Naive thymus-derived CD8-positive, alpha-beta T cell (primary cell): ENCODE results near the gene BNIP5. TPM values are rescaled to one million over a fixed set of nuclear protein-coding genes. Genes with fewer than 3 reads are reported as not detected.

Source experiments
- ATAC-seq, 2 donors: fragments of 150-1000 bp; cut with Tn5 transposase in 1 of 2; sonication (Bioruptor Pico), chemical (Tn5 transposase) in 1 of 2; 1 replicate in 1 of 2; 2 replicates in 1 of 2; pipeline ENCODE4 v1.10.0; 2021; ENCODE audit warnings: mild to moderate bottlenecking in 2 of 2, moderate library complexity in 2 of 2
- POLR2A ChIA-PET: fragments of 350-600 bp; sonication (Branson Sonifier 250); formaldehyde crosslinking; loops from one replicate; lab custom pipeline; 2021; ENCODE audit warnings: antibody characterized with exemption; lab: Charles Lee
- DNase-seq, 10 donors: peaks; one replicate each; pipeline versions ENCODE4 v3.0.0 to v3.0.0-alpha.2; 2020 to 2022
- H3K27ac Mint-ChIP-seq, 10 donors: one replicate each; pipeline ENCODE4 v1.8.0; 2020 to 2022; ENCODE audit warnings: mild to moderate bottlenecking in 10 of 10, mixed read lengths in 10 of 10, moderate library complexity in 4 of 10, inconsistent platforms in 1 of 10
- H3K27me3 Mint-ChIP-seq, 5 donors: one replicate each; pipeline ENCODE4 v1.8.0; 2021 to 2022; ENCODE audit warnings: mixed read lengths in 5 of 5
- H3K36me3 Mint-ChIP-seq, 3 donors: one replicate each; pipeline ENCODE4 v1.8.0; 2020 to 2022; ENCODE audit warnings: mixed read lengths in 3 of 3, mild to moderate bottlenecking in 2 of 3, inconsistent platforms in 1 of 3
- H3K4me1 Mint-ChIP-seq, 4 donors: one replicate each; pipeline ENCODE4 v1.8.0; 2021 to 2022; ENCODE audit warnings: mixed read lengths in 4 of 4
- H3K4me3 Mint-ChIP-seq, 10 donors: one replicate each; pipeline ENCODE4 v1.8.0; 2020 to 2022; ENCODE audit warnings: mild to moderate bottlenecking in 10 of 10, mixed read lengths in 10 of 10, moderate library complexity in 6 of 10, inconsistent platforms in 1 of 10
- H3K9me3 Mint-ChIP-seq, 9 donors: one replicate each; pipeline ENCODE4 v1.8.0; 2020 to 2022; ENCODE audit warnings: mixed read lengths in 9 of 9, mild to moderate bottlenecking in 3 of 9, inconsistent platforms in 1 of 9, moderate library complexity in 1 of 9
- polyA plus RNA-seq, 3 donors: library from polyadenylated mRNA; unstranded; fragments of 300-500 nt; fragmentation: Illumina TruSeq; gene quantifications; one replicate each; pipeline ENCODE4 v1.2.3, GENCODE V29; 2021
- total RNA-seq, 8 experiments: library from RNA in 2 of 8; stranded (reverse) in 2 of 8; gene quantifications; one replicate each; pipeline ENCODE4 v1.2.3 and lab custom pipeline; 2021 to 2026

BNIP5 gene
- total and polyA plus RNA-seq, 5 experiments from 2014 or later: not detected

GRCh38 chr6:36273802-36274514, 62.7 kb downstream of the BNIP5 start:
- Mint-ChIP-seq H3K27ac (no peak overlapping the region), H3K36me3 (no peaks in the 10 kb centered on the region), H3K4me3 (no peak overlapping the region), H3K4me1 (no peaks in the 10 kb centered on the region), H3K27me3 (peaks cover 6 to 25% (median 16%) of the 10 kb centered on the region in 5 donors), H3K9me3 (no peaks in the 10 kb centered on the region)
- no peak for DNase-seq
- POLR2A ChIA-PET: no interaction called here
- no peak for ATAC-seq

GRCh38 chr6:36273067-36273466, 63.6 kb downstream of the BNIP5 start:
- peaks cover 4 to 19% (median 13%) of the 10 kb centered on the region in 5 donors for H3K27me3 Mint-ChIP-seq
- POLR2A ChIA-PET: no interaction called here
- H3K4me3 Mint-ChIP-seq: no peak overlapping the region
- peaks cover 0 to 2% (median 0%) of the 10 kb centered on the region in 4 donors for H3K4me1 Mint-ChIP-seq
- H3K9me3 Mint-ChIP-seq: peaks cover 0 to under 1% (median 0%) of the 10 kb centered on the region in 9 donors
- no peak for ATAC-seq
- H3K27ac Mint-ChIP-seq: no peak overlapping the region
- no peak for DNase-seq
- H3K36me3 Mint-ChIP-seq: no peaks in the 10 kb centered on the region

GRCh38 chr6:36272234-36272633, 64.5 kb downstream of the BNIP5 start:
- ATAC-seq (no peak), DNase-seq (no peak)
- peaks cover 4 to 20% (median 13%) of the 10 kb centered on the region in 5 donors for H3K27me3 Mint-ChIP-seq
- peaks cover 0 to 5% (median 0%) of the 10 kb centered on the region in 9 donors for H3K9me3 Mint-ChIP-seq
- no peak overlapping the region for H3K27ac Mint-ChIP-seq
- H3K4me3 Mint-ChIP-seq: no peak overlapping the region
- H3K4me1 Mint-ChIP-seq: peaks cover 0 to 2% (median 0%) of the 10 kb centered on the region in 4 donors
- no peaks in the 10 kb centered on the region for H3K36me3 Mint-ChIP-seq
- POLR2A ChIA-PET: no interaction called here

DNA sequence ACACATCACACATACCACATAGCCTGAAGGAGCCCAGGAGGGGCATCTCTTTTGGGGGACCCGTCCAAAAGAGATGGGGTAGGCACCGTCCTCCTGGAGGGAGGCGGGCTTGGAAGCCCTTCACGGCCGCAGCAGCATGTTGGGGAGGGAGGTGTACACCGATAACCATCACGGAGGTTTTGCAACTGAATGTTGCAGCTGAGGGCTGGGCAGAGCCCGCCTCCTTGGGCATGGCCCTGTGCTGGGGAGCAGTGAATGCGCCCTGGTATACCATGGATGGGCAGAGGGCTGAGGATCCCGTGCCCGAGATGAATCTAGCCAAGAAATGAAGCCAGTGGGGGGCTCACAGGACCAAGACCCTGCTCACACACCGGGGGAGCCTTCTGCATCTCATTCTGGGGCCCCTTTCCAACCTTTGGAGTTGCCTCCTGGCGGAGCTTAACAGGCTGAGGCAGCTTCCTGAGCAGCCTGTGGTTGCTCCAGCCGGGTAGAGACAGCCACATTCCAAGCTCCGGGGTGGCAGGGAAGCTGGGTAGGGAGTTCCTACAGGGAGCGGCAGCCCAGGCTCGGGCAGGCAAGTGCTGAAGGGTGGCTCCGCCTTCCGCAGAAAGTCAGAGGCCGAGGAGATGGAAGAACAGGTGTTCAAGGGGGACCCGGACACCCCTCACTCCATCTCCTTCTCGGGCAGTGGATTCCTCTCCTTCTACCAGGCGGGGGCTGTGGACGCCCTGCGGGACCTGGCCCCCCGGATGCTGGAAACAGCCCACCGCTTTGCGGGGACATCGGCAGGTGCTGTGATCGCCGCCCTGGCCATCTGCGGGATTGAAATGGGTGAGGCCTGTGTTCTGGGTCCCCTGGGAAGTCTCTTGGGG, 66.6 kb downstream of the BNIP5 start, which contains the start of gene PNPLA1:
TSS of gene PNPLA1 (plus strand) at position 227 of the 872 bp plus-strand sequence. CDS start at position 627, 400 bp downstream.
- Mint-ChIP-seq H3K9me3 (peaks cover 0 to 10% (median 2%) of the 10 kb centered on the region in 9 donors), H3K27ac (no peak within 1 kb of the TSS)
- POLR2A ChIA-PET: no interaction called here

GRCh38 chr6:36268478-36269275, 68.0 kb downstream of the BNIP5 start:
- ATAC-seq (no peak), DNase-seq (no peak)
- Mint-ChIP-seq H3K36me3 (peaks cover 0 to 5% (median 0%) of the 10 kb centered on the region in 3 donors), H3K27ac (peak overlapping the region in 1 of 10 donors; percentile 39), H3K4me1 (peaks cover 0 to 2% (median 0%) of the 10 kb centered on the region in 4 donors), H3K4me3 (no peak overlapping the region), H3K27me3 (peaks cover 4 to 27% (median 10%) of the 10 kb centered on the region in 5 donors), H3K9me3 (peaks cover 0 to 10% (median 2%) of the 10 kb centered on the region in 9 donors)
- POLR2A ChIA-PET: no interaction called here

More for the DNA sequence above, 66.6 kb downstream of the BNIP5 start, which contains the start of gene PNPLA1:
- Mint-ChIP-seq H3K36me3 (peaks cover 0 to 5% (median 0%) of the 10 kb centered on the region in 3 donors), H3K4me3 (no peak within 1 kb of the TSS), H3K4me1 (peaks cover 0 to 2% (median 0%) of the 10 kb centered on the region in 4 donors), H3K27me3 (peaks cover 4 to 18% (median 10%) of the 10 kb centered on the region in 5 donors)
- ATAC-seq (no peak), DNase-seq (no peak)

DNA sequence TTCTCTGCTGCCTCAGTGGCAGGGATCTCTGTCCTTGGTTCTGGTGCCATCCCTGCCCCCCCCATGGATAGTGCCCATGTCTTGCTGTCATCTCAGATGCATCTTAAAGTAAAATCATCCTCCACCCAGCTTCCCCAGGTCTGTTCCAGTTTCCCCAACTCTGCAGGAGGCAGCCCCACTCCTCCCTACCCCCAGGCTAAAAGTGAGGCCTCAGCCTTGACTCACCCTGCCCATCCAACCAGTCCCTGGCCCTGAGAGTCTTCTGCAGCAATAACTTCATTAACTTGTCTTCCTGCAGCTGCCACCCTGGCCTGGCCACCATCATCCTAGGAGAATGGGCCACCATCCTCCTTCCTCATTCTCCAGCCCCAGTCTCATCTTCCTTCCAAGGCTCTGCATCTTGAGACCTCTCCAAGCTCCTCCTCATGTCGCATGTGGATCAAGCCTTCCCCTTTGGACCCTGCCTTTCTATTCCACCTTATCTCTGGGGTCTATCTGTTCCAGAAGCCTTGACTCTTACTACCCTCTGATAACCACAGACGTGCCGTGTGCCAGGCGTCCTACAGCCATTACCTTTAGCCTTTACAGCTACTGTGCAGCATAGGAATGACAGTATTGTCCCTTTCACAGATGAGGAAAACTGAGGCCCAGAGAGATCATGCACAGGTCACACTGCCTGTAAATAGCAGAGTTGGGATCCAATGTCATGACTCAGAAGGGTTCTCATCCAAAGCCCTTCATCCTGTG, 68.8 kb downstream of the BNIP5 start:
- no peak for ATAC-seq
- peaks cover 0 to 5% (median 0%) of the 10 kb centered on the region in 3 donors for H3K36me3 Mint-ChIP-seq
- H3K4me1 Mint-ChIP-seq: peaks cover 0 to 2% (median 0%) of the 10 kb centered on the region in 4 donors
- H3K9me3 Mint-ChIP-seq: peaks cover 0 to 10% (median 2%) of the 10 kb centered on the region in 9 donors
- no peak overlapping the region for H3K4me3 Mint-ChIP-seq
- peaks cover 1 to 29% (median 11%) of the 10 kb centered on the region in 5 donors for H3K27me3 Mint-ChIP-seq
- DNase-seq: no peak
- peak overlapping the region in 2 of 10 donors; percentile 39 to 81 for H3K27ac Mint-ChIP-seq
- POLR2A ChIA-PET: no interaction called here

DNA sequence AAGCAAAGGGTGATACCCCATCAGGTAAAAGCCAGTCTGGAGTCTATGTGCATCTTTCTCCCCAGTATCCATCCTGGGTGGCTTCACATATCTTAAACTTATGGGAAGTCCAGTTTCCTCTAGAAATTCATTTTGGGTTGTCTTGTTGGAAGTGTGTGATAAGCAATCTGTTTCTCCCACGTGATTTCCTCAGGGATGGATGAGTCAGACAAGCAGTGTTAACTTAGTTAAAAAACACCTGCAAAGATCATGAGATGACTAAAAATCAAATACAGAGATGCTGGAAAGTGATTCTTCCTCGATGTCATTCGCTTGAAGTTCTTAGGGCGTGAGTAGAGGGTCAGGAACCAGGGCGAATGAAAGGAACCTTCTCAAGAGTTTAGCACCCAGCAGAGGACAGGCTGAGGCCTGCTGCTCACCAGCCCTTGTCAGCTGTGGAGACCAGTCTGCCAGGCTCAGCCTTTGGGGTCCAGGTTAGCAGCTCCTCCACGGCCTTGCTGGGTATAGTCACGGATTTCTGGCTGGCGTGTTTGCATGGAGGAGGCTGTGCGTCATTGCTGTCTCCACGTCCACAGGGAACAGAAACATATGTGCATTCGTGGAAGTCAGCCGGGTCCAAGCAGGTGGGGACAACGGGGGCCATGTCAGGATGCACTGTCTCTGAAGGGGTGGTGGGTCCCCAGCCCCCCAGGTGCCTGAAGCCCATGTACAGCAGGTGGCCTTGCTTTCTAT, 69.6 kb downstream of the BNIP5 start:
- Mint-ChIP-seq H3K27ac (peak overlapping the region in 1 of 10 donors; percentile 39), H3K27me3 (peaks cover 4 to 32% (median 14%) of the 10 kb centered on the region in 5 donors), H3K4me1 (peaks cover 0 to 2% (median 0%) of the 10 kb centered on the region in 4 donors)

More for the DNA sequence above, 69.6 kb downstream of the BNIP5 start:
- Mint-ChIP-seq H3K36me3 (peaks cover 0 to 5% (median 0%) of the 10 kb centered on the region in 3 donors), H3K4me3 (no peak overlapping the region), H3K9me3 (peaks cover 0 to 10% (median 2%) of the 10 kb centered on the region in 9 donors)
- POLR2A ChIA-PET: no interaction called here
- DNase-seq (no peak), ATAC-seq (no peak)

Other genes with a start within 250 kb of the BNIP5 start
- gene MAPK13, start 206.4 kb downstream of the BNIP5 start, total RNA-seq: 10 to 100 TPM; 38.7 to 41.8 TPM
- gene MAPK13, start 206.4 kb downstream of the BNIP5 start, polyA plus RNA-seq: 10 to 100 TPM; 35.2 to 37.1 (median 35.7) TPM
- 10 to 100 TPM; 35.9 to 38.6 TPM for gene BRPF3, start 140.1 kb downstream of the BNIP5 start, total RNA-seq
- gene BRPF3, start 140.1 kb downstream of the BNIP5 start, polyA plus RNA-seq: 1 to 10 TPM; 3.5 to 8.4 (median 3.9) TPM
- not detected for gene PNPLA1, start 66.8 kb downstream of the BNIP5 start, total RNA-seq
- gene PNPLA1, start 66.8 kb downstream of the BNIP5 start, polyA plus RNA-seq: not detected
- gene ETV7, start 50.8 kb upstream of the BNIP5 start, total RNA-seq: not detected
- gene ETV7, start 50.8 kb upstream of the BNIP5 start, polyA plus RNA-seq: under 1 TPM in 2 of 3 donors, not detected in 1; 0.60 to 0.70 TPM
- under 1 TPM; 0.16 to 0.41 TPM for gene PXT1, start 106.0 kb upstream of the BNIP5 start, total RNA-seq
- gene PXT1, start 106.0 kb upstream of the BNIP5 start, polyA plus RNA-seq: not detected
- 10 to 100 TPM; 35.1 to 35.2 TPM for gene KCTD20, start 106.1 kb upstream of the BNIP5 start, total RNA-seq
- gene KCTD20, start 106.1 kb upstream of the BNIP5 start, polyA plus RNA-seq: 10 to 100 TPM; 25.0 to 31.5 (median 31.3) TPM
- gene STK38, start 210.6 kb upstream of the BNIP5 start, total RNA-seq: 100 to 1,000 TPM; 151 to 163 TPM
- gene STK38, start 210.6 kb upstream of the BNIP5 start, polyA plus RNA-seq: 10 to 100 TPM; 46.4 to 79.6 (median 52.8) TPM